CD4-positive, alpha-beta T cell treated with Interleukin-15 for 1 hour (primary cell): ENCODE data around the gene KCNH6.

Source experiments
- DNase-seq: peaks from one replicate; pipeline ENCODE4 v3.0.0-alpha.2; 2020

KCNH6 gene

GRCh38 chr17:63563339-63563738, 40.2 kb downstream of the KCNH6 start:
- DNase-seq, result no peak

DNA sequence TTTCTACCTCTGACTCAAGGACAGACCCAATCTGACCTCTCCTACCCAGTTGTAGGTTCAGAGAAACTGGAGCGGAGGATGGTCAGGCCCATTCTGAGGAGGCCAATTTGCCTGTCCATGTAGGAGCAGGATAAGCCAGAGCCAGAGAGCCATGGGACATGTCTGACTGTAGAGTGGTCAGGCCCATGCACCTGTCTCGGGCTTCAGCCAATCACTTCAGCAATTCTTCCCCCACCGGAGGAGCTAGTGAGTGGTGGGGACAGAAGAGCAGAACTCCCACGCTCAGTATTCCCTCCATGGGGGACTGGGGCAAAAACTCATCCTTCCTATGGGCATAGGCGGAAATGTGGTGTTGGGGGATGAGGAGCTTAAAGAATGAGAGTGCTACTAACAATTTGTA, 41.4 kb downstream of the KCNH6 start:
- DNase-seq, result no peak

- no peak for DNase-seq
These were observed 44.1 kb downstream of the KCNH6 start for GRCh38 chr17:63567229-63567628.

- DNase-seq, result no peak
These were observed 45.4 kb downstream of the KCNH6 start for GRCh38 chr17:63568563-63568962.

DNA sequence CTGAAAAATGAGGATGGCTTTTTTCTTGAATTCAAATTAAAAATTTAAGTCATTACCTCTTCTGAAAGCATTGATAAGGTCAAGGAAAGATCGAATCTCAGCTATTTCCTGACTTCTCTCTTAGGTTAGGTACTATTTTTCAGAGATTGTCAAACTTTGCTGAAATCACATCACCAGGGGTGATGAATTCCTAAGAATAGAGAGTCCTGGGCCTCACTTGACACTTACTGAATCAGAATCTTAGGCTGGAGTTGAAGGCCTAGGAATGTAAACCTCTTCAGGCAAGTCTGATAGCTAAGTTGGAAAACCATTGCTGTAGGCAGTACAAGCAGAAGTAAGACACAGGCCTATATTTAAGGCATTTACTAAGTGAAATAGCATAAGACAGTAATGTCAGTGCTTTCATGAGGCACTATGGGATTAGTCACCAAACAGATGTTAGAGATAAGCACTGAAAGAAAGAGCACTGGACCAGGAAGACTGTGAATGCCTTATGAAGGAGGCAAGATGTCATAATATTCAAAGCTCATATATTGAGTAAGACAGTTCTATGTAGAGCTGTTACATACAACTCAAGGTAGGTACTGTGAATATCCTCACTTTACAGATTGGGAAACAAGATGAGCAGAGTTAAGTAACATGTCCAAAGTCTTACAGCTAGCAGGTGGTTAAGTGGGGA, 48.6 kb downstream of the KCNH6 start:
- DNase-seq, result no peak

- no peak for DNase-seq
These were observed 50.5 kb downstream of the KCNH6 start for GRCh38 chr17:63573634-63574033.

DNA sequence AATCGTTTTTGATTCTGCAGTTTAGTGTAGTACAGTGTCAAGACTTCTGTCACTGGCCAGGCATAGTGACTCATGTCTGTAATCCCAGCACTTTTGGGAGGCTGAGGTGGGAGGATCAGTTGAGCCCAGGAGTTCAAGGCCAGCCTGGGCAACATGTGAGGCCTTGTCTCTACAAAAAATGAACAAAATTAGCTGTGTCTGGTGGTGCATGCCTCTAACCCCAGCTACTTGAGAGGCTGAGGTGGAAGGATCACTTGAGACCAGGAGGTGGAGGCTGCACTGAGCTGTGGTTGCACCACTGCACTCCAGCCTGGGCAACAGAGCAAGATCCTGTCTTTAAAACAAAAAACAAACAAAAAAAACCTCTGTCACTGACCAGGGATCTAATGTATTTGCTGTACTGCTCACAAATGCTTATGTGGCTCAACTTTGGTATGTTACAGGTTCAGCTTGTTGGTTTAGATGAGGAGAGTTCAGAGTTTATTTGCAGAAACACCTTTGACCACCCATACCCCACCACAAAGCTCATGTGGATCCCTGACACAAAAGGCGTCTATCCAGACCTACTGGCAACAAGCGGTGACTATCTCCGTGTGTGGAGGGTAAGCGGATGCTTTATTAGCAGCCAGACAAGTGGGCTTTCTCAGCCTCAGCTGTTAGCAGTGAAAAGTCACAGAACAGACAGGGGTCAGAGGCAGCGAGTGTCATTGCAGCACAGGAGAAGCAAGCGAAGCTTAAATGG, 55.0 kb downstream of the KCNH6 start:
- no peak for DNase-seq

DNA sequence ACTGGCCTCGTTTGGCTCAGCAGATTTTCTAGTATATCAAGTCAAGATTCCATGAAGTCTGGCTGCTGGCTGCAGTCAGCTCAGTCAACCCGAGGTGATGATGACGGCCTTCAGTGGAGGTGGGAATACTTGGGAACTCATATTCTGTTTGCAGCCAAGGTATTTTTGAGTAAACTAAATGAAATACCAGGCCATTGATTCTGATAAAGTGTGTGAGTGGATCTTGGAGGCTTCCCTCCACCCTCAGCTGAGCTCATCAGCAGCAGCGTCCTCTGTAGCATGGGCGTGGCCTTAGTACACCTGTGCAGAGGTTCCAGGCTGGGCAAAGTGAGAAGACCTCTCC, 55.6 kb downstream of the KCNH6 start:
- DNase-seq, result no peak

GRCh38 chr17:63579633-63580032, 56.5 kb downstream of the KCNH6 start:
- no peak for DNase-seq

GRCh38 chr17:63587770-63588169, 64.6 kb downstream of the KCNH6 start:
- no peak for DNase-seq

- no peak for DNase-seq
These were observed 65.6 kb downstream of the KCNH6 start for GRCh38 chr17:63588797-63589196.

DNA sequence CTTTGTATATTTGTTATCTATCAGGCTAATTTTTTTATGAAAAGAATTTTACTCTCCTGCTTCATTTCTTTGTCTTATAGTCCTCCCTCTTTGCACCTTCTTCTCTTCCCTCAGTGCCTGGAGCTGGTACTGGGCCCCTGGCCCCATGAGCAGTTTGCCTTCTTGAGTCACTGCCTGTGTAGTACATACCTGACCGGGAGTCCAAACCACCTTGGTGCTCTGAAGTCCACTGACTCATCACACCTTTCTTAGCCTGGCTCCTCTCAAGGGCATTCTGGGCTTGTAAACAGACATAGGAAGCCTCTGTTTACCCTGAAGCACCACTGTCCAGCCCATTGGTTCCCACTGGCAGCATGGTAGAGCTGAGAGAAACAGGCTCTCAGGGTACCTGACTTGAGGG, 66.5 kb downstream of the KCNH6 start:
- DNase-seq, result no peak

GRCh38 chr17:63592797-63593196, 69.6 kb downstream of the KCNH6 start:
- DNase-seq, result no peak

- no peak for DNase-seq
These were observed 72.0 kb downstream of the KCNH6 start for GRCh38 chr17:63595132-63595531.
